Natural killer cell (primary cell): ENCODE data around the gene NKX3-2. TPM values are rescaled to one million over a fixed set of nuclear protein-coding genes. Genes with fewer than 3 reads are reported as not detected.

Experiments
- ATAC-seq, 3 donors: fragments of 150-1000 bp in 2 of 3; fragments of 200-7000 bp in 1 of 3; cut with Tn5 transposase; 1 replicate in 1 of 3; 2 replicates in 2 of 3; pipeline ENCODE4 v1.10.0; 2021; ENCODE audit warnings: mild to moderate bottlenecking in 2 of 3, moderate library complexity in 2 of 3
- DNase-seq, 2 donors: peaks; one replicate each; pipeline versions ENCODE4 v3.0.0 to v3.0.0-alpha.2; 2013 to 2021; ENCODE audit warnings: mixed read lengths in 1 of 2
- H3K27ac ChIP-seq: one replicate; pipeline ENCODE4 v1.5.1; 2013; ENCODE audit warnings: mild to moderate bottlenecking, low read length
- H3K27me3 ChIP-seq: one replicate; pipeline ENCODE4 v1.6.1; 2013; ENCODE audit warnings: low read length; ENCODE audit not compliant: control insufficient read depth, insufficient read depth
- H3K36me3 ChIP-seq: one replicate; pipeline ENCODE4 v1.6.1; 2013; ENCODE audit warnings: low read length; ENCODE audit not compliant: control insufficient read depth, insufficient read depth
- H3K4me1 ChIP-seq: one replicate; pipeline ENCODE4 v1.6.1; 2013; ENCODE audit warnings: low read length; ENCODE audit not compliant: control insufficient read depth, insufficient read depth
- H3K4me3 ChIP-seq: one replicate; pipeline ENCODE4 v1.5.1; 2013; ENCODE audit warnings: low read length
- H3K9me3 ChIP-seq: one replicate; pipeline ENCODE4 v1.6.1; 2013; ENCODE audit warnings: low read length; ENCODE audit not compliant: control insufficient read depth, insufficient read depth
- H3K27ac Mint-ChIP-seq, 2 donors: one replicate each; pipeline ENCODE4 v1.8.0; 2022; ENCODE audit warnings: mild to moderate bottlenecking in 2 of 2, mixed read lengths in 2 of 2, moderate library complexity in 1 of 2
- H3K27me3 Mint-ChIP-seq, 2 donors: one replicate each; pipeline ENCODE4 v1.8.0; 2022; ENCODE audit warnings: low read depth in 2 of 2, mixed read lengths in 2 of 2
- H3K36me3 Mint-ChIP-seq: one replicate; pipeline ENCODE4 v1.8.0; 2022; ENCODE audit warnings: mixed read lengths
- H3K4me1 Mint-ChIP-seq, 2 donors: one replicate each; pipeline ENCODE4 v1.8.0; 2022; ENCODE audit warnings: mixed read lengths in 2 of 2
- H3K4me3 Mint-ChIP-seq: one replicate; pipeline ENCODE4 v1.8.0; 2022; ENCODE audit warnings: mild to moderate bottlenecking, moderate library complexity, mixed read lengths
- H3K9me3 Mint-ChIP-seq, 2 donors: one replicate each; pipeline ENCODE4 v1.8.0; 2022; ENCODE audit warnings: mixed read lengths in 2 of 2
- CTCF ChIP-seq: fragments of 200-600 bp; IDR thresholded peaks from one replicate; pipeline ENCODE4 v1.8.0; 2022; ENCODE audit warnings: antibody characterized with exemption
- WGBS: methylation state at CpG from one replicate; pipeline ENCODE4 v1.1.7; 2013; ENCODE audit warnings: missing lambda C conversion rate; ENCODE audit not compliant: insufficient coverage; 5-methylcytosine and 5-hydroxymethylcytosine counted together
- intact Hi-C: fragments of 100-400 bp; cut with micrococcal nuclease; formaldehyde crosslinking; loops from one replicate; pipeline ENCODE4 v1.14.2; 2022
- total RNA-seq, 4 donors: library from RNA; stranded (reverse); fragments of 120-200 nt in 1 of 4; gene quantifications; one replicate each; pipeline versions ENCODE4 v1.2.3 to v1.2.4, GENCODE V29; 2013 to 2022

The NKX3-2 gene
- total RNA-seq, 3 donors from 2014 or later (not counting 1 experiment from before 2014, with no cell fraction given), result not detected

GRCh38 chr4:13541720-13542576 lies 2.4 kb downstream of the NKX3-2 start:
- DNase-seq, result peak in 1 of 2 donors; percentile 57
- H3K36me3 ChIP-seq, result no peaks in the 10 kb centered on the region

GRCh38 chr4:13541176-13541604 lies 3.1 kb downstream of the NKX3-2 start:
- H3K9me3 ChIP-seq, result peaks cover 39% of the 10 kb centered on the region
- Mint-ChIP-seq H3K4me3 (no peak overlapping the region), H3K9me3 (peaks cover 2 to 3% of the 10 kb centered on the region in 2 donors), H3K4me1 (peaks cover 17 to 34% of the 10 kb centered on the region in 2 donors), H3K36me3 (peaks cover 13% of the 10 kb centered on the region), H3K27me3 (peaks cover 69 to 71% of the 10 kb centered on the region in 2 donors), H3K27ac (no peak overlapping the region)
- H3K4me1 ChIP-seq, result peaks cover 45% of the 10 kb centered on the region
- H3K27me3 ChIP-seq, result peaks cover 85% of the 10 kb centered on the region
- intact Hi-C loops, result no loop called here
- no peak overlapping the region for H3K4me3 ChIP-seq
- no peak for TF ChIP-seq CTCF
- DNase-seq, result no peak
- H3K27ac ChIP-seq, result no peak overlapping the region
- ATAC-seq, result no peak
- 10% methylated on average over 8 of the region's 10 CpGs for WGBS
- H3K36me3 ChIP-seq, result no peaks in the 10 kb centered on the region

More at GRCh38 chr4:13541720-13542576, 2.4 kb downstream of the NKX3-2 start:
- intact Hi-C loops, result no loop called here
- peaks cover 2 to 3% of the 10 kb centered on the region in 2 donors for H3K9me3 Mint-ChIP-seq
- peaks cover 69 to 71% of the 10 kb centered on the region in 2 donors for H3K27me3 Mint-ChIP-seq
- Histone ChIP-seq H3K27ac (no peak overlapping the region), H3K4me1 (peaks cover 46% of the 10 kb centered on the region), H3K27me3 (peaks cover 86% of the 10 kb centered on the region), H3K9me3 (peaks cover 38% of the 10 kb centered on the region), H3K4me3 (no peak overlapping the region)
- TF ChIP-seq CTCF, result no peak
- H3K4me3 Mint-ChIP-seq, result peak overlapping the region; percentile 13
- peaks cover 25 to 42% of the 10 kb centered on the region in 2 donors for H3K4me1 Mint-ChIP-seq
- H3K27ac Mint-ChIP-seq, result no peak overlapping the region
- 4% methylated on average over 79 of the region's 79 CpGs for WGBS
- peaks cover 20% of the 10 kb centered on the region for H3K36me3 Mint-ChIP-seq
- ATAC-seq, result peak in 2 of 3 donors; percentile 7 to 16

DNA sequence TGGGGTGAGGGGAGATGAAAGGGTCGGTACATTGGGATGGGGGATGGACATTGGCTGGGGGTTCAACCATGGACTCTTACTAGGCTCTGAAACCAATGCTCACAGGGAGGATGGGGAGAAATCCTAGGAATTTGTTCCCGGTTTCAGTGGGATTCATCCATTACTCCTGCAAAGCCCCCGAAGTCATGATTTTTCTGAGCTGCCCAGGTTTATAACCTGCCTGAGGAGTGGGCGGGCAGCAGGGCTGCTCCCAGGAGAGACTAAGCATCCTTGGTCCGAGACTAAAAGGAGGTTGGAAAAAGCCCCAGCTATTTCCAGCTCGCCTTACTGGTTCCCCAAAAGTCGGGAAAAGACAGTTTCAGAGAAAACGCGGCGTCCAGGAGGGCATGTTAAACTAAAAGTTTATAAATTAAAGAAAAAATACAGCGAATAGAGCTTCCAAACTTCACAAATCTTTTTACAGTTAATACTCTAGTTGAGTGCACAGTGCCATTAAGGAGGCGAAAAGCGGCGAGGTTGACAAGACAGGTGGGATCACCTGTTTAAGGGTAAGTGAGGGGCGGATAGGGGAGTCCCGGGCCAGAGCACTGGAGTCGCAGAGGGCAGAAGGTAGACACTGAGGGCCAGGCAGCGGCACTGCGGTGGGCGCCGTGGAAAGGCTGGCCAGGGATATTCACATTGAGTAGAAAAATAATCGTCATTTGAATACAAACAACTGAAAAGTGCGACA lies 3.7 kb downstream of the NKX3-2 start:
- Mint-ChIP-seq H3K4me1 (peaks cover 15 to 32% of the 10 kb centered on the region in 2 donors), H3K36me3 (peaks cover 11% of the 10 kb centered on the region), H3K27ac (no peak overlapping the region), H3K4me3 (peak overlapping the region; percentile 40), H3K27me3 (peaks cover 68 to 72% of the 10 kb centered on the region in 2 donors), H3K9me3 (peaks cover 2 to 3% of the 10 kb centered on the region in 2 donors)
- peaks cover 45% of the 10 kb centered on the region for H3K4me1 ChIP-seq
- 18% methylated on average over 19 of the region's 23 CpGs for WGBS
- peaks cover 85% of the 10 kb centered on the region for H3K27me3 ChIP-seq
- peaks cover 45% of the 10 kb centered on the region for H3K9me3 ChIP-seq
- no peak overlapping the region for H3K27ac ChIP-seq
- no peak for DNase-seq
- H3K36me3 ChIP-seq, result no peaks in the 10 kb centered on the region
- intact Hi-C loops, result no loop called here
- no peak for TF ChIP-seq CTCF
- H3K4me3 ChIP-seq, result no peak overlapping the region
- ATAC-seq, result no peak
